K562 (cell line): ENCODE data around the gene OR7G1. TPM values are rescaled to one million over a fixed set of nuclear protein-coding genes. Genes with fewer than 3 reads are reported as not detected.
A peak's percentile ranks its signal among the peaks of the same experiment; 100 is the strongest.

Experiments used
- BRD9 ChIP-seq: fragments of 450-650 bp; IDR thresholded peaks from 2 replicates; pipeline ENCODE4 v1.6.1; 2018; ENCODE audit warnings: low read depth; ENCODE audit not compliant: partially characterized antibody
- CBFA2T3 ChIP-seq: fragments of 450-650 bp; IDR thresholded peaks from 2 replicates; pipeline ENCODE4 v1.6.1; 2017
- CTBP1 ChIP-seq: fragments of 450-650 bp; IDR thresholded peaks from 2 replicates; pipeline ENCODE4 v1.6.1; 2016; ENCODE audit warnings: borderline replicate concordance
- GATA2 ChIP-seq: sonication (generic); formaldehyde crosslinking; IDR thresholded peaks from 2 replicates; pipeline ENCODE4 v1.4.0; 2020; ENCODE audit warnings: mild to moderate bottlenecking, missing genetic modification reagents
- HDAC1 ChIP-seq, 2 experiments: fragments of 450-650 bp; IDR thresholded peaks; 2 replicates each; pipeline ENCODE4 v1.6.1; 2016 to 2017; ENCODE audit warnings: inconsistent platforms in 1 of 2, mild to moderate bottlenecking in 1 of 2, moderate library complexity in 1 of 2
- HOMEZ ChIP-seq: fragments of 250-450 bp; sonication (Bioruptor Pico); IDR thresholded peaks from 2 replicates; pipeline ENCODE4 v1.4.0; 2020; ENCODE audit warnings: mild to moderate bottlenecking, moderate library complexity
- MTF1 ChIP-seq: fragments of 250-450 bp; sonication (Bioruptor Pico); IDR thresholded peaks from 2 replicates; pipeline ENCODE4 v1.9.0; 2021; ENCODE audit warnings: moderate library complexity, mild to moderate bottlenecking, inconsistent platforms, borderline replicate concordance
- MXD1 ChIP-seq: fragments of 250-450 bp; sonication (Bioruptor Pico); IDR thresholded peaks from 2 replicates; pipeline ENCODE4 v1.8.0; 2021; ENCODE audit warnings: borderline replicate concordance, mild to moderate bottlenecking, moderate library complexity; ENCODE audit not compliant: poor library complexity, severe bottlenecking
- PHF8 ChIP-seq: fragments of 200-600 bp; sonication (generic); IDR thresholded peaks from 2 replicates; pipeline ENCODE4 v1.6.1; 2012; ENCODE audit warnings: mixed run types, mild to moderate bottlenecking, inconsistent platforms, low read length, moderate library complexity, borderline replicate concordance
- SIN3B ChIP-seq: fragments of 450-650 bp; IDR thresholded peaks from 2 replicates; pipeline ENCODE4 v1.6.1; 2017; ENCODE audit warnings: low read depth, mild to moderate bottlenecking, moderate library complexity
- SUPT5H ChIP-seq: fragments of 450-650 bp; IDR thresholded peaks from 2 replicates; pipeline ENCODE4 v1.6.1; 2016
- TAF15 ChIP-seq: fragments of 200-400 bp; formaldehyde crosslinking; IDR thresholded peaks from 2 replicates; pipeline ENCODE4 v1.6.1; 2017; ENCODE audit warnings: mild to moderate bottlenecking, low read depth, low read length, moderate library complexity
- ZBTB49 ChIP-seq: sonication (generic); formaldehyde crosslinking; IDR thresholded peaks from 2 replicates; pipeline ENCODE4 v1.8.0; 2022; ENCODE audit warnings: missing genetic modification reagents, mild to moderate bottlenecking, borderline replicate concordance
- ZNF408 ChIP-seq: fragments of 250-450 bp; sonication (Bioruptor Pico); IDR thresholded peaks from 2 replicates; pipeline ENCODE4 v1.4.0; 2020; ENCODE audit warnings: low read depth, mild to moderate bottlenecking, moderate library complexity
- ZNF586 ChIP-seq: fragments of 450-650 bp; formaldehyde crosslinking; conservative IDR thresholded peaks from 2 replicates; pipeline ENCODE4 v1.4.0; 2020; ENCODE audit warnings: mild to moderate bottlenecking, moderate library complexity
- ZSCAN32 ChIP-seq: fragments of 450-650 bp; formaldehyde crosslinking; IDR thresholded peaks from 2 replicates; pipeline ENCODE4 v1.4.0; 2020; ENCODE audit warnings: mild to moderate bottlenecking, moderate library complexity
- polyA plus RNA-seq, 8 experiments: library from polyadenylated mRNA; depleted of rRNA in 4 of 8; stranded (reverse) in 5 of 8; unstranded in 3 of 8; fragments of >200 nt; fragmentation: Nextera tagmentation in 2 of 8; fragmentation: Illumina TruSeq in 1 of 8; extraction: Ambion mirVana in 2 of 8; extraction: Trizol in 1 of 8; gene quantifications; 2 replicates each; pipeline versions ENCODE4 v1.2.1 to v1.2.3, GENCODE V29; 2011 to 2014; ENCODE audit warnings: inconsistent platforms in 1 of 8, missing spikeins in 1 of 8
- total RNA-seq, 7 experiments: library from RNA; depleted of rRNA in 6 of 7; stranded (reverse); fragments of >200 nt in 6 of 7; fragmentation: Illumina TruSeq in 2 of 7; extraction: Trizol in 2 of 7; gene quantifications; 2 replicates each; pipeline versions ENCODE4 v1.2.1 to v1.2.3, GENCODE V29; 2011 to 2021; ENCODE audit warnings: low replicate concordance in 1 of 7
- TF ChIP-seq, protein P1 (sequence below): sonication (generic); formaldehyde crosslinking; IDR thresholded peaks from 2 replicates; pipeline ENCODE4 v1.8.0; 2022; ENCODE audit warnings: mild to moderate bottlenecking, missing genetic modification reagents
- TF ChIP-seq, protein P2 (sequence below): sonication (generic); formaldehyde crosslinking; IDR thresholded peaks from 2 replicates; pipeline ENCODE4 v1.8.0; 2022; ENCODE audit warnings: mild to moderate bottlenecking, missing genetic modification reagents

OR7G1 gene
- total and polyA plus RNA-seq, 9 of the 15 experiments (the other 6 are each of a cell fraction or from before 2014, with no cell fraction given): not detected

GRCh38 chr19:9115307-9115813, at the start of gene OR7G1 (continued):
- TF ChIP-seq HOMEZ (no peak), TAF15 (no peak), ZBTB49 (CRISPR knock-in tag) (no peak), BRD9 (no peak), CTBP1 (peak; percentile 49; the same call in 1 of the 2 replicates), ZNF408 (no peak), HDAC1 (IDR thresholded peaks at IDR 0.05) (0 out of 4 replicates have a peak, but pooled peaks of 1 of the 2 experiments have one; percentile 40), MTF1 (CRISPR knock-in tag) (no peak), CBFA2T3 (peak; percentile 75), MXD1 (no peak), ZSCAN32 (no peak), SIN3B (no peak), GATA2 (CRISPR knock-in tag) (peak; percentile 16; the same call in 1 of the 2 replicates), PHF8 (no peak), SUPT5H (no peak), ZNF586 (CRISPR knock-in tag) (no peak)
- TF ChIP-seq, protein P1, sequence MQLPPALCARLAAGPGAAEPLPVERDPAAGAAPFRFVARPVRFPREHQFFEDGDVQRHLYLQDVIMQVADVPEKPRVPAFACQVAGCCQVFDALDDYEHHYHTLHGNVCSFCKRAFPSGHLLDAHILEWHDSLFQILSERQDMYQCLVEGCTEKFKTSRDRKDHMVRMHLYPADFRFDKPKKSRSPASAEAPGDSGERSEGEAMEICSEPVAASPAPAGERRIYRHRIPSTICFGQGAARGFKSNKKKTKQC (CRISPR knock-in tag): no peak
- TF ChIP-seq, protein P2, sequence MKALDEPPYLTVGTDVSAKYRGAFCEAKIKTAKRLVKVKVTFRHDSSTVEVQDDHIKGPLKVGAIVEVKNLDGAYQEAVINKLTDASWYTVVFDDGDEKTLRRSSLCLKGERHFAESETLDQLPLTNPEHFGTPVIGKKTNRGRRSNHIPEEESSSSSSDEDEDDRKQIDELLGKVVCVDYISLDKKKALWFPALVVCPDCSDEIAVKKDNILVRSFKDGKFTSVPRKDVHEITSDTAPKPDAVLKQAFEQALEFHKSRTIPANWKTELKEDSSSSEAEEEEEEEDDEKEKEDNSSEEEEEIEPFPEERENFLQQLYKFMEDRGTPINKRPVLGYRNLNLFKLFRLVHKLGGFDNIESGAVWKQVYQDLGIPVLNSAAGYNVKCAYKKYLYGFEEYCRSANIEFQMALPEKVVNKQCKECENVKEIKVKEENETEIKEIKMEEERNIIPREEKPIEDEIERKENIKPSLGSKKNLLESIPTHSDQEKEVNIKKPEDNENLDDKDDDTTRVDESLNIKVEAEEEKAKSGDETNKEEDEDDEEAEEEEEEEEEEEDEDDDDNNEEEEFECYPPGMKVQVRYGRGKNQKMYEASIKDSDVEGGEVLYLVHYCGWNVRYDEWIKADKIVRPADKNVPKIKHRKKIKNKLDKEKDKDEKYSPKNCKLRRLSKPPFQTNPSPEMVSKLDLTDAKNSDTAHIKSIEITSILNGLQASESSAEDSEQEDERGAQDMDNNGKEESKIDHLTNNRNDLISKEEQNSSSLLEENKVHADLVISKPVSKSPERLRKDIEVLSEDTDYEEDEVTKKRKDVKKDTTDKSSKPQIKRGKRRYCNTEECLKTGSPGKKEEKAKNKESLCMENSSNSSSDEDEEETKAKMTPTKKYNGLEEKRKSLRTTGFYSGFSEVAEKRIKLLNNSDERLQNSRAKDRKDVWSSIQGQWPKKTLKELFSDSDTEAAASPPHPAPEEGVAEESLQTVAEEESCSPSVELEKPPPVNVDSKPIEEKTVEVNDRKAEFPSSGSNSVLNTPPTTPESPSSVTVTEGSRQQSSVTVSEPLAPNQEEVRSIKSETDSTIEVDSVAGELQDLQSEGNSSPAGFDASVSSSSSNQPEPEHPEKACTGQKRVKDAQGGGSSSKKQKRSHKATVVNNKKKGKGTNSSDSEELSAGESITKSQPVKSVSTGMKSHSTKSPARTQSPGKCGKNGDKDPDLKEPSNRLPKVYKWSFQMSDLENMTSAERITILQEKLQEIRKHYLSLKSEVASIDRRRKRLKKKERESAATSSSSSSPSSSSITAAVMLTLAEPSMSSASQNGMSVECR (CRISPR knock-in tag): no peak
